Prostate gland (tissue), 2 donors: Measurements from ENCODE around the gene CLHC1.

ENCODE experiments used
- POLR2A ChIP-seq: fragments of 450-650 bp; IDR thresholded peaks from one replicate; pipeline ENCODE4 v1.6.1; 2016; ENCODE audit warnings: antibody characterized with exemption, mild to moderate bottlenecking
- TF ChIP-seq, protein P1 (sequence below), 4 experiments: fragments of 200-600 bp in 2 of 4; fragments of 450-650 bp in 2 of 4; sonication (generic) in 2 of 4; IDR thresholded peaks; 1 replicate in 3 of 4; 2 replicates in 1 of 4; pipeline ENCODE4 v1.5.1; 2016 to 2019; ENCODE audit warnings: antibody characterized with exemption in 4 of 4, mild to moderate bottlenecking in 2 of 4, moderate library complexity in 2 of 4

DNA sequence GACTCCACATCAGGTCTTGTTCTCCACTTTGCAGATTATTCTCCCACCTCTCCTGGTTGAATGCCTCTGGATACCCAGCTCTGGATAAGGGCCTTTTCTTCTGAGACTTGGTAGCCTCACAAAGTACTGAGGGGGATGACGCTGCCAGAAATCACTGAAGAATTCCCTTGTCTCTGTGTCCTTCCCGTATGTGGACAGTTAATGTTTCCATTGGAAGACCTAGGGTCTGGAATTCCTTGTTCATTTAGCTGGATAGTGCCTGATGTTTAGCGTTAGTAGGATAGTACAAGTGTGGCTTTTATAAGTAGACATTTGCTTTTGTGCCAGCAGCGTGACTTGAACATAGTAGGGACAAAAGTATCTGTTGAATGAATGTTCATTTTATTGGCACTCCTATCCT, 76.9 kb downstream of the CLHC1 start:
- TF ChIP-seq, protein P1, sequence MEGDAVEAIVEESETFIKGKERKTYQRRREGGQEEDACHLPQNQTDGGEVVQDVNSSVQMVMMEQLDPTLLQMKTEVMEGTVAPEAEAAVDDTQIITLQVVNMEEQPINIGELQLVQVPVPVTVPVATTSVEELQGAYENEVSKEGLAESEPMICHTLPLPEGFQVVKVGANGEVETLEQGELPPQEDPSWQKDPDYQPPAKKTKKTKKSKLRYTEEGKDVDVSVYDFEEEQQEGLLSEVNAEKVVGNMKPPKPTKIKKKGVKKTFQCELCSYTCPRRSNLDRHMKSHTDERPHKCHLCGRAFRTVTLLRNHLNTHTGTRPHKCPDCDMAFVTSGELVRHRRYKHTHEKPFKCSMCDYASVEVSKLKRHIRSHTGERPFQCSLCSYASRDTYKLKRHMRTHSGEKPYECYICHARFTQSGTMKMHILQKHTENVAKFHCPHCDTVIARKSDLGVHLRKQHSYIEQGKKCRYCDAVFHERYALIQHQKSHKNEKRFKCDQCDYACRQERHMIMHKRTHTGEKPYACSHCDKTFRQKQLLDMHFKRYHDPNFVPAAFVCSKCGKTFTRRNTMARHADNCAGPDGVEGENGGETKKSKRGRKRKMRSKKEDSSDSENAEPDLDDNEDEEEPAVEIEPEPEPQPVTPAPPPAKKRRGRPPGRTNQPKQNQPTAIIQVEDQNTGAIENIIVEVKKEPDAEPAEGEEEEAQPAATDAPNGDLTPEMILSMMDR (IDR thresholded peaks at IDR 0.05) = no peak
- TF ChIP-seq POLR2A = no peak
